ENCODE data around the gene PARD3.
"Not testable (repeated sequence)": the region's sequence is repeated elsewhere in the genome, so short reads cannot be mapped to it uniquely, and the experiment has no call there.

Gene PARD3

DNA sequence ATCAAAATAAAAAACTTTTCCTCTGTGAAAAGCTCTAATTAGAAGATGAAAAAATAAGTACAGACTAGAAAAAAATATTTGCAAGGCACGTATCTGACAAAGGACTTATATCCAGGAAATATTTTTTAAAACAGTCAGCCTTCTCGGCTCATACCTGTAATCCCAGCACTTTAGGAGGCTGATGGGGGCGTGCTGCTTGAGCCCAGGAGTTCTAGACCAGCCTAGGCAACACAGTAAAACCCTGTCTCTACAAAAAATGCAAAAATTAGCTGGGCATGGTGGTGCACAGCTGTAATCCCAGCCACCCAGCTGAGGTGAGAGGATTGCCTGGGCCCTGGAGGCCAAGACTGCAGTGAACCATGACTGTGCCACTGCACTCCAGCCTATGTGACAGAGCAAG lies 542.8 kb downstream of the PARD3 start:
- TF ChIP-seq, protein P1, sequence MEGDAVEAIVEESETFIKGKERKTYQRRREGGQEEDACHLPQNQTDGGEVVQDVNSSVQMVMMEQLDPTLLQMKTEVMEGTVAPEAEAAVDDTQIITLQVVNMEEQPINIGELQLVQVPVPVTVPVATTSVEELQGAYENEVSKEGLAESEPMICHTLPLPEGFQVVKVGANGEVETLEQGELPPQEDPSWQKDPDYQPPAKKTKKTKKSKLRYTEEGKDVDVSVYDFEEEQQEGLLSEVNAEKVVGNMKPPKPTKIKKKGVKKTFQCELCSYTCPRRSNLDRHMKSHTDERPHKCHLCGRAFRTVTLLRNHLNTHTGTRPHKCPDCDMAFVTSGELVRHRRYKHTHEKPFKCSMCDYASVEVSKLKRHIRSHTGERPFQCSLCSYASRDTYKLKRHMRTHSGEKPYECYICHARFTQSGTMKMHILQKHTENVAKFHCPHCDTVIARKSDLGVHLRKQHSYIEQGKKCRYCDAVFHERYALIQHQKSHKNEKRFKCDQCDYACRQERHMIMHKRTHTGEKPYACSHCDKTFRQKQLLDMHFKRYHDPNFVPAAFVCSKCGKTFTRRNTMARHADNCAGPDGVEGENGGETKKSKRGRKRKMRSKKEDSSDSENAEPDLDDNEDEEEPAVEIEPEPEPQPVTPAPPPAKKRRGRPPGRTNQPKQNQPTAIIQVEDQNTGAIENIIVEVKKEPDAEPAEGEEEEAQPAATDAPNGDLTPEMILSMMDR (IDR thresholded peaks at IDR 0.05; ENCODE audit: control extremely low read depth, extremely low read depth, low read depth, missing control alignments): no peak
- ChIA-PET CTCF (interaction anchor here (1.7 kb wide), 1 partner anchor 14 kb away, joined by 4 read pairs; no protein-coding TSS in a partner anchor), POLR2A (no interaction called here)
- no peak for DNase-seq (ENCODE audit: extremely low spot score)

DNA sequence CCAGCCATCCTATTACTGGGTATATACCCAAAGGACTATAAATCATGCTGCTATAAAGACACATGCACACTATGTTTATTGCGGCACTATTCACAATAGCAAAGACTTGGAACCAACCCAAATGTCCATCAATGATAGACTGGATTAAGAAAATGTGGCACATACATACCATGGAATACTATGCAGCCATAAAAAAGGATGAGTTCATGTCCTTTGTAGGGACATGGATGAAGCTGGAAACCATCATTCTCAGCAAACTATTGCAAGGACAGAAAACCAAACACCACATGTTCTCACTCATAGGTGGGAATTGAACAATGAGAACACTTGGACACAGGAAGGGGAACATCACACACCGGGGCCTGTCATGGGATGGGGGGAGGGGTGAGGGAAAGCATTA lies 546.7 kb downstream of the PARD3 start:
- DNase-seq (ENCODE audit: extremely low spot score); CTCF ChIA-PET; POLR2A ChIA-PET: not testable (repeated sequence)

DNA sequence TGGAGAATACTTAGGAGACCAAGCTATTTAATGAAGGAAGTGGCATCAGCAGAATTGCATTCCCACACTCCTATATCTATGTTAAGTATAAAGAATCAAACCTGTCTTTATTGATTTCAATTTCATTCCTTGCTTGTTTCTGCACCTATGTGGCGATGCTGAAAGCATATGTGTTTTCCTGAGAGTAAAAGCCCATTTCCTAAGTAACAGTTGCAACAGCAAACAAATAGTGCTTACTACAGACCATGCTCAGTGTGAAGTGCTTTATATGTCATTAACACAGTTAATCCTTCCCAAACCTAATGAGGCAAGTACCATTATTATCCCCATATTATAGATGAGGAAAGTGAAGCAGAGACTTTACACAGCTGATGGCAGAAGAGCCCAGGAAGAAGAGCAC lies 552.1 kb downstream of the PARD3 start:
- no peak for DNase-seq (ENCODE audit: extremely low spot score)
- TF ChIP-seq, protein P1 (IDR thresholded peaks at IDR 0.05; ENCODE audit: control extremely low read depth, extremely low read depth, low read depth, missing control alignments): no peak
- ChIA-PET CTCF (interaction anchor here (0.8 to 1.3 kb wide), 3 partner anchors 12 to 19 kb away, joined by 3 read pairs; no protein-coding TSS in a partner anchor), POLR2A (no interaction called here)

DNA sequence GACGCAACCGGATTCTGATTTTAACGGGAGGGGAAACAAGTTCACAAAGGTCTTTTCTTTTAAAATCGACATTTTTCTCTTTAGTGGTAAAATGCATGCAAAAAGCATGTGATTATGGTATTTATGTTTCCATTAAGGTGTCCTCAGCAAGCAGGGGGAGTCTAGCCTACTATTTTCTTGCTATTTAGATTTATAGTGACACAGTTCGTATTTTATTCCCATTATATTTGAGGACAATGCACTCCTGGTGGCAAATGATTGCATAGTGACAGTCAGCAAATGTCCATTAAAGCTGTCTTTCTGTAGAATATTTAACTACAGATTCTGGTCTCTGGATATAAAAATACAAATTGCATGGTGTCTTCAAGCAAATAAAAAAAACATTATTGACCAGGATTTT lies 554.2 kb downstream of the PARD3 start:
- TF ChIP-seq, protein P1 (IDR thresholded peaks at IDR 0.05; ENCODE audit: control extremely low read depth, extremely low read depth, low read depth, missing control alignments): no peak
- ChIA-PET POLR2A (no interaction called here), CTCF (interaction anchor here (0.7 kb wide), 1 partner anchor 62 kb away, joined by 3 read pairs; no protein-coding TSS in a partner anchor)
- no peak for DNase-seq (ENCODE audit: extremely low spot score)

DNA sequence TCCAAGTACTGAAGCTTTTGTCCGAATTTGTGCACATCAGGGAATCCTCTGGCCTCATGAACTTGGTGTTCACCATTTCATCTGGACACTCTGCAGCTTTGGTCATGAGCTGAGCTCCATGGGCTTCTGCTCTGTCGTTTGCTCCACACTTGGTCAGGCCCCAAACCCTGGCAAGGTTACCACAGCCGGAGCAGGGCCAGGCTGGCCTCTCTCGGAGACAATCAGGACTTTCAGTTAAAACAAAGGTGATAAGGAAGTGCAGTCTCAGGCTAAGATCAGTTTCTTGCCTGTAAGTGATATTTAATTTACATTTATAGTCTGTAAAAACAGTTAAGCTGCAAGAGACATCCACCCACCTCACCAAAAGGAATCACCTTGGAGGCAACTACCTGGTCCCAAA lies 558.9 kb downstream of the PARD3 start:
- TF ChIP-seq, protein P1 (IDR thresholded peaks at IDR 0.05; ENCODE audit: control extremely low read depth, extremely low read depth, low read depth, missing control alignments): no peak
- CTCF ChIA-PET: interaction anchor here (1.3 kb wide), 1 partner anchor 19 kb away, joined by 3 read pairs; no protein-coding TSS in a partner anchor
- POLR2A ChIA-PET: no interaction called here
- no peak for DNase-seq (ENCODE audit: extremely low spot score)

DNA sequence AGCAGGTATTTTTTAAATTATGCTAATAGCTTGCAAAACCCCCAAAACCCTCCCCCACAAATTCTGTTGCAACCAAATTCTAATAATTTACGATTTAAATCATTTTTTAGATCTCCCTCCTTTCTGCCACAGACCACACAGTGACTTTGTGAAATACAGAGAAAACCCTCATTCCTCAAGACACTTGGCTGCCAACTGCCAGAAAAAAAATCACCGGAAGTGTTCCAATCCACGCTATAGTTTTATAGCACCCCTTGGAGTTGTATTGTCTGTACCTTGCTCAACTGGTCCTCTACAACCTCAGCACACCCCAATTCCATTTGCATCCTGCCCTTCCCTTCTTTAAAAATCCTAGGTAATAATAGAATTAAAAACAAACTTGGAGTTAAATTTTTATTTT lies 560.1 kb downstream of the PARD3 start:
- no peak for DNase-seq (ENCODE audit: extremely low spot score)
- CTCF ChIA-PET: no interaction called here
- POLR2A ChIA-PET: no interaction called here
- TF ChIP-seq, protein P1 (IDR thresholded peaks at IDR 0.05; ENCODE audit: control extremely low read depth, extremely low read depth, low read depth, missing control alignments): no peak

DNA sequence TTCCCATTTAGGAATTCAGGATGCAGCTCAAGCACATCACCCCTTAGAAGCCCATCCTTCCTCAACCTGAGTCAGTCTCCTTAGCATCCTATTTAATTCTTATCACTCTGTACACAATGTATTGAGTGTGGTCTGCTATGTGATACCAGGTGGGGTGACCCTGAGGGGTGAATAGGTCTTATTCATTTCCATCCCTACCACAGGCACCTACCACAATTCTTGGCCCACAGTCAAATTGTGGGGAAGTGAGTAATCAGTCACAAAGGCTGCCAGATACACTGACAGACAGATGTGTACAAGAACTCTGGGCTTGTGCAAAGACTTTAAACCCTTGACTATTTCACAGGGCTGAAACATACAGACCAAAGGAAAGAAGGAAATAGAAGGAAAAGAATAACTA lies 560.5 kb downstream of the PARD3 start:
- CTCF ChIA-PET: no interaction called here
- POLR2A ChIA-PET: no interaction called here
- no peak for DNase-seq (ENCODE audit: extremely low spot score)
- TF ChIP-seq, protein P1 (IDR thresholded peaks at IDR 0.05; ENCODE audit: control extremely low read depth, extremely low read depth, low read depth, missing control alignments): no peak

Measured in GM10248 (cell line).